GM12864 (cell line): Measurements from ENCODE around the gene RAB11FIP5.
A peak's percentile ranks its signal among the peaks of the same experiment; 100 is the strongest.

ENCODE experiments used
- DNase-seq: peaks from one replicate; pipeline ENCODE4 v3.0.0-alpha.2; 2011; ENCODE audit warnings: low read depth
- H3K4me3 ChIP-seq: 2 replicates; pipeline ENCODE4 v1.5.1; 2011; ENCODE audit warnings: mild to moderate bottlenecking, low read depth, low read length, control low read depth
- TF ChIP-seq, protein P1 (sequence below): IDR thresholded peaks from 2 replicates; pipeline ENCODE4 v1.5.1; 2011; ENCODE audit warnings: low read depth, mild to moderate bottlenecking, moderate library complexity, low read length, control low read depth, inconsistent platforms; ENCODE audit errors: missing control alignments

The RAB11FIP5 gene

DNA sequence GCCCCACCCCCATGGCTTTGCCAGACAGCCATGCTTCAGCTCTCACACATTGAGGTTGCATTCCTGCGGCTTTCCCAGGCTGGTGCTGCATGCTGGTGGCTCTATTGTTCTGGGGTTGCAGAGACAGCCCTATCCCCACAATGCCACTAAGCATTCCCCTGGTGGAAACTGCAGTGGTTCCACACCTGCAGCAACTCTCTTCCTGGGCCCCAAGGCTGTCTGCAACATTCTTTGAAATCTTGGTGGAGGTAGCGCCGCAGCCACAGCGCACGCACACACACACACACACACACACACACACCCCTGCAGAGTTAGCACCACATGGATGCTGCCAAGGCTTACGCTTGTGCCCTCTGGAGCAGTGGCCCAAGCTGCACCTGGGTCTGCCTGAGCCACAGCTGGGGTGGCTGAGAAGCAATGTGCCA, 62.6 kb downstream of the RAB11FIP5 start:
- DNase-seq, result no peak
- TF ChIP-seq, protein P1, sequence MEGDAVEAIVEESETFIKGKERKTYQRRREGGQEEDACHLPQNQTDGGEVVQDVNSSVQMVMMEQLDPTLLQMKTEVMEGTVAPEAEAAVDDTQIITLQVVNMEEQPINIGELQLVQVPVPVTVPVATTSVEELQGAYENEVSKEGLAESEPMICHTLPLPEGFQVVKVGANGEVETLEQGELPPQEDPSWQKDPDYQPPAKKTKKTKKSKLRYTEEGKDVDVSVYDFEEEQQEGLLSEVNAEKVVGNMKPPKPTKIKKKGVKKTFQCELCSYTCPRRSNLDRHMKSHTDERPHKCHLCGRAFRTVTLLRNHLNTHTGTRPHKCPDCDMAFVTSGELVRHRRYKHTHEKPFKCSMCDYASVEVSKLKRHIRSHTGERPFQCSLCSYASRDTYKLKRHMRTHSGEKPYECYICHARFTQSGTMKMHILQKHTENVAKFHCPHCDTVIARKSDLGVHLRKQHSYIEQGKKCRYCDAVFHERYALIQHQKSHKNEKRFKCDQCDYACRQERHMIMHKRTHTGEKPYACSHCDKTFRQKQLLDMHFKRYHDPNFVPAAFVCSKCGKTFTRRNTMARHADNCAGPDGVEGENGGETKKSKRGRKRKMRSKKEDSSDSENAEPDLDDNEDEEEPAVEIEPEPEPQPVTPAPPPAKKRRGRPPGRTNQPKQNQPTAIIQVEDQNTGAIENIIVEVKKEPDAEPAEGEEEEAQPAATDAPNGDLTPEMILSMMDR, result no peak
- no peak overlapping the region for H3K4me3 ChIP-seq

DNA sequence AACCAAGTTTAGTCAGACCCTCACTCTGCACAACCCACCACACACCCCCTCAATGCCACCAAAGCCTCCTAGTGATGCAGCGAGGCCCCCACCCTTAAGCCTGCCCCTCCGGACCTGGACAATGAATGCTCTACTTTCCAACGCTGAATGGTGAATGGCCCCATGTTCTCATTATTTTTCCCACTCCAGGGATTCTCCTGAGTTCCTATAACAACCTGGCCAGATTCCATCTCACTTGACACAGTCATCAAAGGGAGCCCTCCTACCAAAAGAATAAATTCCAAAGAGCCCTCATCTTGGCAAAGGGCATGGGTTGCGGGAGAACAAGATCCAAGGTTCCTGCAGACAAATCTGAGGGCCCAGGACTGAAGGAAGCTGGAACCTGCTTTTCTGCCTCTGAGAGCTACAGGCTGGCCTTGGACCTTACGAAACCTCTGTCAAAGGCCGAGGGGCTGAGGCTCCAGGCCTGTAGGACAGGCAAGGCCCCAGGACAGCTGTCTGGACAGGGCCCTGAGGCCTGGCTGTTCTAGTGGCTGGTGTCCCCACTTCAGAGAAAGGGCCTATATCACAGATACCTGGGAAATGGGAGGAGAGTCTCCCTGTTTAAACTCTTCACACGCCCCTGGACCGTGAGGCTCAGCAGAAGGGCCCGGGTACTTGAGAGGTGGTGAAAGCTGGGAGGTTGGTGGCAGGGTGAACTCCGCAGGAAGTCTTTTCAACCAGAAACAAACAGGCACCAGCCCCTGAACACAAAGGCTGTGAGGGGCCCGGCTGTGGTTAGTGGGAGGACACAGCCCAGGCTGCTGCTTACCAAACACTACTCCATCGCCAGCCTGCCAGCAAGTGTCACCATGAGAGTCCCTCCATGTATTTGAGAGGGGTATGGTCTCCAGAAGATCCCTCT, 68.6 kb downstream of the RAB11FIP5 start:
- TF ChIP-seq, protein P1, result no peak
- no peak overlapping the region for H3K4me3 ChIP-seq
- no peak for DNase-seq

DNA sequence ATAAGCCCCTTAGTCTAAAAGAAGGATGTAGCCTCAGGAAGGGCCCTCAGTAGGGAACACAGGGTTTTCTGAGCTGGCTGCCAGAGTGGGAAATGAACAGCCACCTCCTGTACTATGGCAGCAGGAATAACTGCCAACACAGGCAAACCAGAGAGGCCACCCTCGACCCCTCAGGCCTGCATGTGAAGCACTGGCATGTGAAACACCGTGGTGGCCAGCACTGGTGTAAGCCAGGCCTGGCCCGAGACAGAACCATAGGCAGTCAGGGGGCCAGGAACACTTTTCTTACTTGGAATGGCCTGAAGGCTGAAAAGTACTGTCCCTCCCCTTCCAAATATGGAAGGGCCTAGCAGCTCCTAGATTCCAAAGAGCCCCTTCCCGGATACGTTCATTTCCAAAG, 69.5 kb downstream of the RAB11FIP5 start:
- TF ChIP-seq, protein P1, result no peak
- H3K4me3 ChIP-seq, result no peak overlapping the region
- DNase-seq, result no peak

DNA sequence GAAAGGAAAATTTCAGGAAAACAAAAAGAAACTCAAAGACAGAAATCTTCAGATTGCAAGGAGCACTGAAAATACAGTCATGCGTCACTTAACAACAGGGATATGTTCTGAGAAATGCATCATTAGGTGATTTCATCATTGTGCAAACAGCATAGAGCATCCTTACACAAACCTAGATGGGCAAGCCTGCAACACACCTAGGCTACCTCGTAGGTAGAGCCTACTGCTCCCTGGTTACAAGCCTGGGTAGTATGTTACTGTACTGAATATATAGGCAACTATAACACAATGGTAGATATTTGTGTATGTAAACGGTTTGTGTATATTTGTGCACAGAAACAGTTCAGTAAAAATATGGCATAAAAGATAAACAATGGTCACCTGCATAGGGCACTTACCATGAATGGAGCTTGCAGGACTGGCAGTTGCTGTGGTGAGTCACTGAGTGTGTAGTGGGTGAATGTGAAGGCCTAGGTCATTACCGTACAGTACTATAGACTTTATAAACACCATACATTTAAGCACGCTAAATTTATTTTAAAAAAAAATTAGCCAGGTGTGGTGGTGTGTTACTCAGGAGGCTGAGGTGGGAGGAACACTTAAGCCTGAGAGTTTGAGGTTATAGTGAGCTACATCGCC, 74.7 kb downstream of the RAB11FIP5 start:
- no peak overlapping the region for H3K4me3 ChIP-seq
- TF ChIP-seq, protein P1, result no peak
- DNase-seq, result no peak

DNA sequence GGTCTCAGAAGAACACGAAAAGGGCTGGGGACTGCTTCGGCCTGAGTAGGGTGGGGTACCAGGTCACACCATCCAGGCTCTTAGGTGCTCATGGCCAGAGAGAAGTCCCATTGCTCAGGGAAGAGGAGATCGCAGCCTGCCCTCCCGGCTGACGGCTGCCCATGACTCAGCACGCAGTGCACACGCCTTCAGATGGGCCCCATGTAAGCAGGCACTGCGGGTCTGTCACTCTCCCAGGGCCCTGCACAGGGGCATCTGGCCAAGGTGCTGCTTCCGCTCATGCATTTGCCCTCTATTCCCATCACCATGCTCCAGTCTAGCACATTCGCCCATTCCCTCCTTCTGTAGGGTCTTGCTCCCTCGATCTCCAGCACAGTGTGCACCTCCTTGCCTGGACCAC, 76.0 kb downstream of the RAB11FIP5 start:
- no peak overlapping the region for H3K4me3 ChIP-seq
- no peak for DNase-seq
- TF ChIP-seq, protein P1, result no peak

DNA sequence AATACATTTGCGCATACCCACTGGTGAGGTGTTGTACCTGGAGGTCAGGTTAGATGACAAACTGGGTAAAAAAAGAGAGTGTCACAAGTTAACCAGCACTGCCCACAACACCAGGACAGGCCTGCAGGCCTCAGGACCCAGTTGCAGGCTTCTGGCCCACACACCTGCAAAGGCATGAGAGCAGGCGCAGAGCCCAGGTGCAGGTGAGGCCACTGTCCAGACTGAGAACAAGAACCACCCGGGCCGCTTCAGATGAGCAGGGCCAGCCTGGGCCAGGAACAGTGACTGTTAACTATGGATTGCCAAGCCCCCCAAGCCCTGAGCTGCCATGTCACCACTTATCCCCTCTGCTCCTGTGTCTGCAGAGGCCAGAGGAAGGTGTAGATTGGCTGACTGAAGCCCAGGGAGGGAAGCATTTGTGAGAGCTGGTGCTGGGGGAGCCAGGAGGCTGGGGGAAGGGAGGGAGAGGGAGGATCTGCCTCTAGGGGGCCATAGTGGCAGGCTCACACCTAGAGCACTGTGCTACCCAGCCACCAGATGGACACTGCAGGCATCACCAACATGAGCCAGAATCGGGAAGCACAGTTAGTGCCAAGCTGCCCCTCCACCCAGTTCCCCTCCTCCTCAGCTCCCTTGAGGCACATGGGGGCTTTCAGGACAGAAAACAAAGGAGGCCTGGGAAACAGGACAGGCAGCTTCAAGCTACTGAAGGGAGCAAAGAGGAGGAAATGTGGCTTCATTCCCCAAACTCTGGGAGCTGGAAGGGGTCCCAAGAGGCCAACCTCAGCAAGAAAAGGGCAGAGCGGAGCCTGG, 76.6 kb downstream of the RAB11FIP5 start:
- TF ChIP-seq, protein P1, result peak; percentile 25
- no peak overlapping the region for H3K4me3 ChIP-seq
- DNase-seq, result no peak
